K562 (cell line): Measurements from ENCODE around the gene ASRGL1. TPM values are rescaled to one million over a fixed set of nuclear protein-coding genes. Genes with fewer than 3 reads are reported as not detected.

Source experiments
- ZMIZ1 ChIP-seq, 2 experiments: fragments of 150-350 bp in 1 of 2; IDR thresholded peaks; 2 replicates each; pipeline ENCODE4 v1.6.1; 2012 to 2016; ENCODE audit warnings: low read depth in 2 of 2, low read length in 2 of 2, mild to moderate bottlenecking in 1 of 2, moderate library complexity in 1 of 2
- ZNF76 ChIP-seq: fragments of 250-450 bp; sonication (Bioruptor Pico); IDR thresholded peaks from 2 replicates; pipeline ENCODE4 v1.4.0; 2020; ENCODE audit warnings: mild to moderate bottlenecking, moderate library complexity, borderline replicate concordance
- polyA plus RNA-seq, 8 experiments: library from polyadenylated mRNA; depleted of rRNA in 4 of 8; stranded (reverse) in 5 of 8; unstranded in 3 of 8; fragments of >200 nt; fragmentation: Nextera tagmentation in 2 of 8; fragmentation: Illumina TruSeq in 1 of 8; extraction: Ambion mirVana in 2 of 8; extraction: Trizol in 1 of 8; gene quantifications; 2 replicates each; pipeline versions ENCODE4 v1.2.1 to v1.2.3, GENCODE V29; 2011 to 2014; ENCODE audit warnings: inconsistent platforms in 1 of 8, missing spikeins in 1 of 8
- total RNA-seq, 7 experiments: library from RNA; depleted of rRNA in 6 of 7; stranded (reverse); fragments of >200 nt in 6 of 7; fragmentation: Illumina TruSeq in 2 of 7; extraction: Trizol in 2 of 7; gene quantifications; 2 replicates each; pipeline versions ENCODE4 v1.2.1 to v1.2.3, GENCODE V29; 2011 to 2021; ENCODE audit warnings: low replicate concordance in 1 of 7

Gene ASRGL1
- total and polyA plus RNA-seq, 9 of the 15 experiments (the other 6 are each of a cell fraction or from before 2014, with no cell fraction given) = 3.1 to 23.0 (median 11.2) TPM

- TF ChIP-seq ZMIZ1 (IDR thresholded peaks at IDR 0.05; ENCODE audit: low read depth in 2 of 2, low read length in 2 of 2) (no peak), ZNF76 (no peak)
Observed at GRCh38 chr11:62439785-62440602, 102.7 kb downstream of the ASRGL1 start (continued).

Other genes starting within 250 kb of the ASRGL1 start
Only the 7 nearest of the 9 such genes appear.
- gene SCGB1D1, start 147.2 kb upstream of the ASRGL1 start, total RNA-seq (2014; rRNA removed) = not detected in 2 replicates
- gene SCGB1D1, start 147.2 kb upstream of the ASRGL1 start, total RNA-seq (2014; rRNA removed; fragmentation: Illumina TruSeq; extraction: Trizol) = not detected in 2 replicates
- gene SCGB1D1, start 147.2 kb upstream of the ASRGL1 start, total RNA-seq (2015; rRNA removed; fragmentation: Illumina TruSeq; extraction: Trizol) = not detected in 2 replicates
- not detected in 2 replicates for gene SCGB1D1, start 147.2 kb upstream of the ASRGL1 start, total RNA-seq (2021)
- gene SCGB1D1, start 147.2 kb upstream of the ASRGL1 start, polyA plus RNA-seq (2011; rRNA removed) = not detected in 2 replicates
- not detected in 2 replicates for gene SCGB1D1, start 147.2 kb upstream of the ASRGL1 start, polyA plus RNA-seq (2014; fragmentation: Illumina TruSeq; extraction: Trizol)
- not detected for gene SCGB1D1, start 147.2 kb upstream of the ASRGL1 start, polyA plus RNA-seq (2014; fragmentation: Nextera tagmentation; extraction: Ambion mirVana)
- not detected in 2 replicates for gene SCGB1D1, start 147.2 kb upstream of the ASRGL1 start, polyA plus RNA-seq (2014; rRNA removed)
- gene SCGB2A1, start 128.8 kb upstream of the ASRGL1 start, total RNA-seq (2014; rRNA removed) = not detected in 2 replicates
- gene SCGB2A1, start 128.8 kb upstream of the ASRGL1 start, total RNA-seq (2014; rRNA removed; fragmentation: Illumina TruSeq; extraction: Trizol) = not detected in 2 replicates
- not detected in 2 replicates for gene SCGB2A1, start 128.8 kb upstream of the ASRGL1 start, total RNA-seq (2015; rRNA removed; fragmentation: Illumina TruSeq; extraction: Trizol)
- gene SCGB2A1, start 128.8 kb upstream of the ASRGL1 start, total RNA-seq (2021) = not detected in 2 replicates
- not detected in 2 replicates for gene SCGB2A1, start 128.8 kb upstream of the ASRGL1 start, polyA plus RNA-seq (2011; rRNA removed)
- not detected in 2 replicates for gene SCGB2A1, start 128.8 kb upstream of the ASRGL1 start, polyA plus RNA-seq (2014; fragmentation: Illumina TruSeq; extraction: Trizol)
- not detected for gene SCGB2A1, start 128.8 kb upstream of the ASRGL1 start, polyA plus RNA-seq (2014; fragmentation: Nextera tagmentation; extraction: Ambion mirVana)
- gene SCGB2A1, start 128.8 kb upstream of the ASRGL1 start, polyA plus RNA-seq (2014; rRNA removed) = not detected in 2 replicates
- not detected in 2 replicates for gene SCGB1D2, start 95.2 kb upstream of the ASRGL1 start, total RNA-seq (2014; rRNA removed)
- not detected in 2 replicates for gene SCGB1D2, start 95.2 kb upstream of the ASRGL1 start, total RNA-seq (2014; rRNA removed; fragmentation: Illumina TruSeq; extraction: Trizol)
- gene SCGB1D2, start 95.2 kb upstream of the ASRGL1 start, total RNA-seq (2015; rRNA removed; fragmentation: Illumina TruSeq; extraction: Trizol) = not detected in 2 replicates
- not detected in 2 replicates for gene SCGB1D2, start 95.2 kb upstream of the ASRGL1 start, total RNA-seq (2021)
- not detected in 2 replicates for gene SCGB1D2, start 95.2 kb upstream of the ASRGL1 start, polyA plus RNA-seq (2011; rRNA removed)
- not detected in 2 replicates for gene SCGB1D2, start 95.2 kb upstream of the ASRGL1 start, polyA plus RNA-seq (2014; fragmentation: Illumina TruSeq; extraction: Trizol)
- gene SCGB1D2, start 95.2 kb upstream of the ASRGL1 start, polyA plus RNA-seq (2014; fragmentation: Nextera tagmentation; extraction: Ambion mirVana) = not detected
- gene SCGB1D2, start 95.2 kb upstream of the ASRGL1 start, polyA plus RNA-seq (2014; rRNA removed) = not detected in 2 replicates
- not detected in 2 replicates for gene SCGB2A2, start 67.3 kb upstream of the ASRGL1 start, total RNA-seq (2014; rRNA removed)
- gene SCGB2A2, start 67.3 kb upstream of the ASRGL1 start, total RNA-seq (2014; rRNA removed; fragmentation: Illumina TruSeq; extraction: Trizol) = not detected in 2 replicates
- gene SCGB2A2, start 67.3 kb upstream of the ASRGL1 start, total RNA-seq (2015; rRNA removed; fragmentation: Illumina TruSeq; extraction: Trizol) = not detected in 2 replicates
- gene SCGB2A2, start 67.3 kb upstream of the ASRGL1 start, total RNA-seq (2021) = not detected in 2 replicates
- not detected in 2 replicates for gene SCGB2A2, start 67.3 kb upstream of the ASRGL1 start, polyA plus RNA-seq (2011; rRNA removed)
- gene SCGB2A2, start 67.3 kb upstream of the ASRGL1 start, polyA plus RNA-seq (2014; fragmentation: Illumina TruSeq; extraction: Trizol) = not detected in 2 replicates
- gene SCGB2A2, start 67.3 kb upstream of the ASRGL1 start, polyA plus RNA-seq (2014; fragmentation: Nextera tagmentation; extraction: Ambion mirVana) = not detected
- gene SCGB2A2, start 67.3 kb upstream of the ASRGL1 start, polyA plus RNA-seq (2014; rRNA removed) = not detected in 2 replicates
- not detected in 2 replicates for gene SCGB1D4, start 38.4 kb upstream of the ASRGL1 start, total RNA-seq (2014; rRNA removed)
- gene SCGB1D4, start 38.4 kb upstream of the ASRGL1 start, total RNA-seq (2014; rRNA removed; fragmentation: Illumina TruSeq; extraction: Trizol) = not detected in 2 replicates
- not detected in 2 replicates for gene SCGB1D4, start 38.4 kb upstream of the ASRGL1 start, total RNA-seq (2015; rRNA removed; fragmentation: Illumina TruSeq; extraction: Trizol)
- gene SCGB1D4, start 38.4 kb upstream of the ASRGL1 start, total RNA-seq (2021) = not detected in 2 replicates
- gene SCGB1D4, start 38.4 kb upstream of the ASRGL1 start, polyA plus RNA-seq (2011; rRNA removed) = not detected in 2 replicates
- gene SCGB1D4, start 38.4 kb upstream of the ASRGL1 start, polyA plus RNA-seq (2014; fragmentation: Illumina TruSeq; extraction: Trizol) = not detected in 2 replicates
- gene SCGB1D4, start 38.4 kb upstream of the ASRGL1 start, polyA plus RNA-seq (2014; fragmentation: Nextera tagmentation; extraction: Ambion mirVana) = not detected
- gene SCGB1D4, start 38.4 kb upstream of the ASRGL1 start, polyA plus RNA-seq (2014; rRNA removed) = not detected in 2 replicates
- not detected in 2 replicates for gene SCGB1A1, start 81.6 kb downstream of the ASRGL1 start, total RNA-seq (2014; rRNA removed)
- gene SCGB1A1, start 81.6 kb downstream of the ASRGL1 start, total RNA-seq (2014; rRNA removed; fragmentation: Illumina TruSeq; extraction: Trizol) = not detected in 2 replicates
- gene SCGB1A1, start 81.6 kb downstream of the ASRGL1 start, total RNA-seq (2015; rRNA removed; fragmentation: Illumina TruSeq; extraction: Trizol) = not detected in 2 replicates
- 0.55 and 1.1 TPM in 2 replicates for gene SCGB1A1, start 81.6 kb downstream of the ASRGL1 start, total RNA-seq (2021)
- gene SCGB1A1, start 81.6 kb downstream of the ASRGL1 start, polyA plus RNA-seq (2011; rRNA removed) = not detected in 2 replicates
- gene SCGB1A1, start 81.6 kb downstream of the ASRGL1 start, polyA plus RNA-seq (2014; fragmentation: Illumina TruSeq; extraction: Trizol) = not detected in 2 replicates
- not detected for gene SCGB1A1, start 81.6 kb downstream of the ASRGL1 start, polyA plus RNA-seq (2014; fragmentation: Nextera tagmentation; extraction: Ambion mirVana)
- not detected in 2 replicates for gene SCGB1A1, start 81.6 kb downstream of the ASRGL1 start, polyA plus RNA-seq (2014; rRNA removed)
- gene AHNAK, start 209.4 kb downstream of the ASRGL1 start, total RNA-seq (2014; rRNA removed) = 66.4 and 75.0 TPM in 2 replicates
- gene AHNAK, start 209.4 kb downstream of the ASRGL1 start, total RNA-seq (2014; rRNA removed; fragmentation: Illumina TruSeq; extraction: Trizol) = 44.1 and 45.1 TPM in 2 replicates
- gene AHNAK, start 209.4 kb downstream of the ASRGL1 start, total RNA-seq (2015; rRNA removed; fragmentation: Illumina TruSeq; extraction: Trizol) = 71.3 and 71.7 TPM in 2 replicates
- 89.2 and 89.7 TPM in 2 replicates for gene AHNAK, start 209.4 kb downstream of the ASRGL1 start, total RNA-seq (2021)
- gene AHNAK, start 209.4 kb downstream of the ASRGL1 start, polyA plus RNA-seq (2011; rRNA removed) = 17.6 and 33.5 TPM in 2 replicates
- gene AHNAK, start 209.4 kb downstream of the ASRGL1 start, polyA plus RNA-seq (2014; fragmentation: Illumina TruSeq; extraction: Trizol) = 35.3 and 45.0 TPM in 2 replicates
- gene AHNAK, start 209.4 kb downstream of the ASRGL1 start, polyA plus RNA-seq (2014; fragmentation: Nextera tagmentation; extraction: Ambion mirVana) = 1 to 10 TPM; 1.5 to 2.5 TPM
- gene AHNAK, start 209.4 kb downstream of the ASRGL1 start, polyA plus RNA-seq (2014; rRNA removed) = 26.0 and 30.1 TPM in 2 replicates